SK-N-MC (cell line): ENCODE data around the gene RELL1.

Source experiments
- EZH2 ChIP-seq: fragments of 200-600 bp; sonication (generic); IDR thresholded peaks from one replicate; pipeline ENCODE4 v1.6.1; 2017; ENCODE audit warnings: antibody characterized with exemption
- FOXP2 ChIP-seq: optimal IDR thresholded peaks from 2 replicates; pipeline ENCODE3; 2011; ENCODE audit warnings: mild to moderate bottlenecking, moderate library complexity; ENCODE audit not compliant: insufficient read depth; ENCODE audit errors: extremely low read length, control extremely low read depth
- POLR2AphosphoS5 ChIP-seq: IDR thresholded peaks from 2 replicates; pipeline ENCODE4 v1.6.1; 2012; ENCODE audit warnings: mild to moderate bottlenecking, low read depth, low read length, borderline replicate concordance

DNA sequence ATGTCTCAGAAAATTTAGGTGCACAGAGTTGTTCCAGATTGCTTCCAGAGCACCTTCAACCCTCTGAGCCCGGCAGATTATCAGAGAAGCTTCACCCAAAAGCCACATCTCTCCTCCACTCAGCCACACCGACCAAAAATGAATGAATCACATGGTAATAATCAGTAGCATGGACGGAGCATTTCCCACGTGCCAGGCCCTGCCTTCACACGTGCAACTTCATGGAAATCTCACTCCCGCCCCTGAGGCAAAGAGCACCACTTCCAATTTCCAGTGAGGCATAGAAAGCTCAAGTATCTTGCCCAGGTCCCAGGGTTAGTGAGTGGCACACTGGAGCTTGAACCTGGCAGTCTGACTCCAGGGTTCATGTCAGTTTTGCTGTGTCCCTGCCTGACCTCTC lies 56.5 kb downstream of the RELL1 start:
- TF ChIP-seq EZH2: no peak
- no peak for TF ChIP-seq POLR2AphosphoS5
- TF ChIP-seq FOXP2: no peak
